ENCODE results near the gene LSM10.

- no peak for TF ChIP-seq MEF2D (tag; conservative IDR thresholded peaks at IDR 0.05; ENCODE audit: low read depth)
- TF ChIP-seq, protein P1, sequence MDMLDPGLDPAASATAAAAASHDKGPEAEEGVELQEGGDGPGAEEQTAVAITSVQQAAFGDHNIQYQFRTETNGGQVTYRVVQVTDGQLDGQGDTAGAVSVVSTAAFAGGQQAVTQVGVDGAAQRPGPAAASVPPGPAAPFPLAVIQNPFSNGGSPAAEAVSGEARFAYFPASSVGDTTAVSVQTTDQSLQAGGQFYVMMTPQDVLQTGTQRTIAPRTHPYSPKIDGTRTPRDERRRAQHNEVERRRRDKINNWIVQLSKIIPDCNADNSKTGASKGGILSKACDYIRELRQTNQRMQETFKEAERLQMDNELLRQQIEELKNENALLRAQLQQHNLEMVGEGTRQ (CRISPR knock-in tag; IDR thresholded peaks at IDR 0.05): no peak
- TF ChIP-seq SRF (CRISPR knock-in tag; IDR thresholded peaks at IDR 0.05): no peak
- TF ChIP-seq BRCA1 (IDR thresholded peaks at IDR 0.05): no peak
- no peak for TF ChIP-seq BRCA1 (CRISPR knock-in tag; IDR thresholded peaks at IDR 0.05)
- no peak for TF ChIP-seq POLR2A (conservative IDR thresholded peaks at IDR 0.05)
- TF ChIP-seq ZNF384 (IDR thresholded peaks at IDR 0.05; ENCODE audit: low read depth, low read length): no peak
- TF ChIP-seq, protein P2, sequence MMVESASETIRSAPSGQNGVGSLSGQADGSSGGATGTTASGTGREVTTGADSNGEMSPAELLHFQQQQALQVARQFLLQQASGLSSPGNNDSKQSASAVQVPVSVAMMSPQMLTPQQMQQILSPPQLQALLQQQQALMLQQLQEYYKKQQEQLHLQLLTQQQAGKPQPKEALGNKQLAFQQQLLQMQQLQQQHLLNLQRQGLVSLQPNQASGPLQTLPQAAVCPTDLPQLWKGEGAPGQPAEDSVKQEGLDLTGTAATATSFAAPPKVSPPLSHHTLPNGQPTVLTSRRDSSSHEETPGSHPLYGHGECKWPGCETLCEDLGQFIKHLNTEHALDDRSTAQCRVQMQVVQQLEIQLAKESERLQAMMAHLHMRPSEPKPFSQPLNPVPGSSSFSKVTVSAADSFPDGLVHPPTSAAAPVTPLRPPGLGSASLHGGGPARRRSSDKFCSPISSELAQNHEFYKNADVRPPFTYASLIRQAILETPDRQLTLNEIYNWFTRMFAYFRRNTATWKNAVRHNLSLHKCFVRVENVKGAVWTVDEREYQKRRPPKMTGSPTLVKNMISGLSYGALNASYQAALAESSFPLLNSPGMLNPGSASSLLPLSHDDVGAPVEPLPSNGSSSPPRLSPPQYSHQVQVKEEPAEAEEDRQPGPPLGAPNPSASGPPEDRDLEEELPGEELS (CRISPR knock-in tag; IDR thresholded peaks at IDR 0.05; ENCODE audit: borderline replicate concordance): no peak
- TF ChIP-seq ZNF316 (IDR thresholded peaks at IDR 0.05): no peak
Measured at GRCh38 chr1:36442337-36442736, 44.6 kb upstream of the LSM10 start.

Data from K562 (cell line).